KMS-11 (cell line): ENCODE measurements around the gene CD46.

Experiments used
- H2AFZ ChIP-seq: fragments of 200-600 bp; sonication (generic); 2 replicates; pipeline ENCODE4 v1.6.1; 2016; ENCODE audit warnings: antibody characterized with exemption, mixed run types, low read depth
- H3K27ac ChIP-seq: fragments of 200-600 bp; sonication (generic); 2 replicates; pipeline ENCODE4 v1.6.1; 2016; ENCODE audit warnings: mild to moderate bottlenecking, mixed run types
- H3K27me3 ChIP-seq: fragments of 200-600 bp; sonication (generic); 2 replicates; pipeline ENCODE4 v1.6.1; 2017; ENCODE audit warnings: mild to moderate bottlenecking, low read depth, mixed run types, moderate library complexity; ENCODE audit not compliant: insufficient read depth
- H3K36me3 ChIP-seq: fragments of 200-600 bp; sonication (generic); 2 replicates; pipeline ENCODE4 v1.6.1; 2017; ENCODE audit warnings: mild to moderate bottlenecking, mixed run types; ENCODE audit not compliant: insufficient read depth
- H3K4me1 ChIP-seq: fragments of 200-600 bp; sonication (generic); 2 replicates; pipeline ENCODE4 v1.6.1; 2016; ENCODE audit warnings: mild to moderate bottlenecking, low read depth, mixed run types; ENCODE audit not compliant: poor library complexity, severe bottlenecking
- H3K4me2 ChIP-seq: fragments of 200-600 bp; sonication (generic); 2 replicates; pipeline ENCODE4 v1.7.0; 2016; ENCODE audit warnings: mild to moderate bottlenecking, mixed run types
- H3K4me3 ChIP-seq: fragments of 200-600 bp; sonication (generic); IDR thresholded peaks from 2 replicates; pipeline ENCODE4 v1.6.1; 2017; ENCODE audit warnings: low read depth, low read length, mixed read lengths; ENCODE audit not compliant: insufficient read depth
- H3K79me2 ChIP-seq: fragments of 200-600 bp; sonication (generic); 2 replicates; pipeline ENCODE4 v1.6.1; 2016; ENCODE audit warnings: low read depth, mixed run types; ENCODE audit not compliant: insufficient read depth
- H3K9ac ChIP-seq: fragments of 200-600 bp; sonication (generic); 2 replicates; pipeline ENCODE4 v1.6.1; 2016; ENCODE audit warnings: mild to moderate bottlenecking, mixed run types
- H4K20me1 ChIP-seq: fragments of 200-600 bp; sonication (generic); 2 replicates; pipeline ENCODE4 v1.6.1; 2016; ENCODE audit warnings: mild to moderate bottlenecking, mixed run types; ENCODE audit not compliant: insufficient read depth
- CTCF ChIP-seq: fragments of 200-600 bp; sonication (generic); conservative IDR thresholded peaks from 2 replicates; pipeline ENCODE4 v1.6.1; 2017; ENCODE audit warnings: low read depth, mild to moderate bottlenecking, antibody characterized with exemption, low read length, moderate library complexity, mixed read lengths

Gene CD46

DNA sequence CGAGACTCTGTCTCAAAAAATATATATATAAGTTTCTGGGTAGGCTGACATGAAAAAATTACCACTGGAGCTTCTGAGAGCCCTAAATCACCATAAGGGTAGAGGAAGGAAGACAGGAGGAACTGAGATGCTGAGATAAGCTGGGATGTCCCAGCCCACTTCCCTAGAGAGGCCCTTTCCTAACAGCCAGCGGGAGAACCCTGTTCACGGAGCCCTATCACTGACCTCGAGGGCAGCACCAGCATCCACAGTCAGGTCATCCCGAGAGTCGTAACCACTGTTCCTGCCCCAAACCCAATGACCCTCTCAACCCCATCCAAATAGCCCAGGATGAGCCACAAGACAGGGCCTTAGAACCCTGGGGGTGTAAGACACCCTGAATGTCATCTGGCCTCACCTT is 81.5 kb downstream of the CD46 start:
- no peak overlapping the region for H3K27ac ChIP-seq
- no peaks in the 10 kb centered on the region for H3K36me3 ChIP-seq
- peaks cover 48% of the 10 kb centered on the region for H3K4me1 ChIP-seq
- peaks cover 45% of the 10 kb centered on the region; the same call in 1 of the 2 replicates for H3K79me2 ChIP-seq
- H3K4me3 ChIP-seq = no peak overlapping the region
- H3K27me3 ChIP-seq = no peaks in the 10 kb centered on the region
- H3K9ac ChIP-seq = no peak overlapping the region
- no peak overlapping the region for H3K4me2 ChIP-seq
- H2AFZ ChIP-seq = no peak overlapping the region
- no peak for TF ChIP-seq CTCF
- no peaks in the 10 kb centered on the region for H4K20me1 ChIP-seq

DNA sequence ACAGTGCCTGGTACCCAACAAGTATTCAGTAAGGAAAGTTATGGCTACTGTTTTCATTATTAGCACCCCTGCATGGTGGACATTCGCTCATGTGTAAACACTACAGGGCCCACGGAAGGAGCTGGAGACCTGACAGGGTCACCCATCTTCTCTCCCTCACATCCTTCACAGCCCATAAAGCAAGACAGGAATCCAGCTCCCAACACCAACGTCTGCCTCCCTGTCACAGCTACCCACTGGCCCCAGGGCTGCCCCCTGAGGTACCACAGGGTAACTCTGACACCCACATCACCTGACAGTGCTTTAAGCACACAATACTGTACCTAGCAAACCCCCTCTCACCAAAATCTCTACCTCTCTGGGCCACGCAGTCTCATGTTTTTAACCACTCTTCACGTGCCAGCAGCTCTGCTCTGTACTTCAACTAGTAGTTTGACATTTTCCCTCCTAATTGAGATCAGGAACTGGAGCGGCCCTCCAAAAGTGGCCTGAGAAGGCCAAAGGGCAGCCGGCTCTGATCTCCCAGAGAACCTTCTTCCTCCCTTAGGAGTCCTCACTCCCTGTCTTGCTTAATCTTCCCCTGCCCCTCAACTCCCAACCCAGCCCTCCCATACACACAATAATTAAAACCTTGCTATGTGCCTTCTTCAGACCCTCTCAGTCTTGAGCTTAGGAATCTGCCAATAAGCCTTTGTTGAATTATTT is 82.3 kb downstream of the CD46 start:
- no peak for TF ChIP-seq CTCF
- H3K4me2 ChIP-seq = no peak overlapping the region
- H4K20me1 ChIP-seq = peaks cover 2% of the 10 kb centered on the region; the same call in 1 of the 2 replicates
- no peaks in the 10 kb centered on the region for H3K27me3 ChIP-seq
- H3K4me1 ChIP-seq = peaks cover 41% of the 10 kb centered on the region
- no peak overlapping the region for H2AFZ ChIP-seq
- H3K4me3 ChIP-seq = no peak overlapping the region
- H3K36me3 ChIP-seq = no peaks in the 10 kb centered on the region
- peaks cover 46% of the 10 kb centered on the region for H3K79me2 ChIP-seq
- H3K9ac ChIP-seq = no peak overlapping the region
- no peak overlapping the region for H3K27ac ChIP-seq

- H3K79me2 ChIP-seq = peaks cover 35% of the 10 kb centered on the region
- no peak overlapping the region for H3K4me2 ChIP-seq
- peaks cover 24% of the 10 kb centered on the region for H3K4me1 ChIP-seq
- no peak overlapping the region for H2AFZ ChIP-seq
- no peaks in the 10 kb centered on the region for H3K27me3 ChIP-seq
- TF ChIP-seq CTCF = no peak
- no peak overlapping the region for H3K9ac ChIP-seq
- H3K4me3 ChIP-seq = no peak overlapping the region
- peaks cover 6% of the 10 kb centered on the region; the same call in 1 of the 2 replicates for H4K20me1 ChIP-seq
- no peaks in the 10 kb centered on the region for H3K36me3 ChIP-seq
- H3K27ac ChIP-seq = no peak overlapping the region
Measured at GRCh38 chr1:207835958-207836357, 84.1 kb downstream of the CD46 start.

DNA sequence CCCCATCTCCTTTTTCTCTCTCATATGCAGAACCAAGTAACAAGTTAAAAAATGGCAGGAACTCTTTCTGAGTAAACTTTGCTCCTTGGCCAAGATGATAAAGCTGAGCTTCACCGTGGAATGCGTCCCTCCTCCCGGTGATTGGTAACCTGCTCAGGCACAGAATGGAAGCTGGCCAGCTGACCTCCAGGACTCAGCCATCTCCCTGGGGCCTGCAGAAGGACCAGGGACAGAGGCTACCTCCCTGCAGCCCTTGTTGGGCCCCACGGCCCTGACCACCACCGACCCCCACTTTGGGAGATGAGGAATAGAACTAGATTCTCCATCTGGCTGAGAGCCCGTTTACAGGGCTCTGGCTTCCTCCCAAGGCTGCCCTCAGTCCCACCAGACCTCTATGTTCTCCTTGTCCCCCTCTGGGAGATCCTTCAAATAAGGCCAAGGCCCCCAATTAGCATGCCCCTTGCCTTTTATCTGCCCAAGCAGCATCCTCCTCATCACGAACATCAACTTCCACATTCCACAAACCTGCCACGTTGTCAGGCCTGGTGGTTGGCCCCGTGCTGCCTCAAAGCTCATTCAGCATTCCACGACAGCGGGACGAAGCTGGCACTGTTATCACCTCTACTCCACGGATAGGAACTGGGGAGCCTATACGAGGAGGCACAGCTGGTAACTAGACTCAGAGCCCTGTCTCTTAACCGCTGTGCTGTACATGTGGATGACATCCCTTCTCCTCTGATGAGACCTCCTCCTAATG is 84.9 kb downstream of the CD46 start:
- Histone ChIP-seq H4K20me1 (peaks cover 6% of the 10 kb centered on the region; the same call in 1 of the 2 replicates), H2AFZ (no peak overlapping the region)
- TF ChIP-seq CTCF = no peak

More for the DNA sequence above, 84.9 kb downstream of the CD46 start:
- peaks cover 27% of the 10 kb centered on the region for H3K79me2 ChIP-seq
- H3K9ac ChIP-seq = no peak overlapping the region
- H3K36me3 ChIP-seq = no peaks in the 10 kb centered on the region
- no peak overlapping the region for H3K4me3 ChIP-seq
- H3K27me3 ChIP-seq = no peaks in the 10 kb centered on the region
- H3K4me1 ChIP-seq = peaks cover 16% of the 10 kb centered on the region
- no peak overlapping the region for H3K4me2 ChIP-seq
- no peak overlapping the region for H3K27ac ChIP-seq
